ENCODE data around the gene KCNK13.
"Not testable (repeated sequence)": the region's sequence is repeated elsewhere in the genome, so short reads cannot be mapped to it uniquely, and the experiment has no call there.

Gene KCNK13

GRCh38 chr14:90023176-90023896, 38.5 kb upstream of the KCNK13 start:
- H3K9me2 ChIP-seq (replicated peaks; ENCODE audit: control insufficient read depth, low read length), result no peaks in the 10 kb centered on the region
- H3K79me2 ChIP-seq (ENCODE audit: control insufficient read depth, low read length), result no peaks in the 10 kb centered on the region
- peaks cover 72% of the 10 kb centered on the region for H3K36me3 ChIP-seq (ENCODE audit: control insufficient read depth, low read length)
- TF ChIP-seq EZH2phosphoT487 (IDR thresholded peaks at IDR 0.05; ENCODE audit: borderline replicate concordance, low read length), result no peak
- TF ChIP-seq CTCF (IDR thresholded peaks at IDR 0.05; ENCODE audit: low read depth, low read length, poor library complexity, severe bottlenecking), result no peak
- no peaks in the 10 kb centered on the region for H3F3A ChIP-seq (ENCODE audit: control insufficient read depth, insufficient read depth)
- no peaks in the 10 kb centered on the region for H3K4me1 ChIP-seq (ENCODE audit: control insufficient read depth, low read length)
- no peaks in the 10 kb centered on the region for H3K27me3 ChIP-seq (ENCODE audit: control insufficient read depth, low read length)
- H3K27ac ChIP-seq (ENCODE audit: low read depth, low read length), result no peak overlapping the region
- no peaks in the 10 kb centered on the region for H4K20me1 ChIP-seq (ENCODE audit: control insufficient read depth, insufficient read depth, low read depth, low read length)
- no peaks in the 10 kb centered on the region for H3K9me3 ChIP-seq (ENCODE audit: control insufficient read depth, insufficient read depth, low read length)
- no peak overlapping the region for H3K4me2 ChIP-seq (ENCODE audit: low read length)
- H3K4me3 ChIP-seq (ENCODE audit: low read length), result no peak overlapping the region

- no peak for TF ChIP-seq CTCF (IDR thresholded peaks at IDR 0.05; ENCODE audit: low read depth, low read length, poor library complexity, severe bottlenecking)
- TF ChIP-seq EZH2phosphoT487 (IDR thresholded peaks at IDR 0.05; ENCODE audit: borderline replicate concordance, low read length), result no peak
- Histone ChIP-seq H3F3A (ENCODE audit: control insufficient read depth, insufficient read depth) (no peaks in the 10 kb centered on the region), H3K9me2 (replicated peaks; ENCODE audit: control insufficient read depth, low read length) (no peaks in the 10 kb centered on the region), H3K27ac (ENCODE audit: low read depth, low read length) (no peak overlapping the region), H3K79me2 (ENCODE audit: control insufficient read depth, low read length) (no peaks in the 10 kb centered on the region), H3K4me1 (ENCODE audit: control insufficient read depth, low read length) (no peaks in the 10 kb centered on the region), H3K9me3 (ENCODE audit: control insufficient read depth, insufficient read depth, low read length) (no peaks in the 10 kb centered on the region), H3K36me3 (ENCODE audit: control insufficient read depth, low read length) (peaks cover 62% of the 10 kb centered on the region), H3K27me3 (ENCODE audit: control insufficient read depth, low read length) (no peaks in the 10 kb centered on the region), H3K4me2 (ENCODE audit: low read length) (no peak overlapping the region), H4K20me1 (ENCODE audit: control insufficient read depth, insufficient read depth, low read depth, low read length) (no peaks in the 10 kb centered on the region), H3K4me3 (ENCODE audit: low read length) (no peak overlapping the region)
Observed at GRCh38 chr14:90024910-90025309, 36.9 kb upstream of the KCNK13 start.

GRCh38 chr14:90026608-90027007, 35.2 kb upstream of the KCNK13 start:
- H3K4me2 ChIP-seq (ENCODE audit: low read length); H3K4me1 ChIP-seq (ENCODE audit: control insufficient read depth, low read length); H3K9me3 ChIP-seq (ENCODE audit: control insufficient read depth, insufficient read depth, low read length); H3K27me3 ChIP-seq (ENCODE audit: control insufficient read depth, low read length); H4K20me1 ChIP-seq (ENCODE audit: control insufficient read depth, insufficient read depth, low read depth, low read length); H3K4me3 ChIP-seq (ENCODE audit: low read length); H3K79me2 ChIP-seq (ENCODE audit: control insufficient read depth, low read length); H3K9me2 ChIP-seq (replicated peaks; ENCODE audit: control insufficient read depth, low read length); H3K27ac ChIP-seq (ENCODE audit: low read depth, low read length); H3F3A ChIP-seq (ENCODE audit: control insufficient read depth, insufficient read depth): not testable (repeated sequence)
- H3K36me3 ChIP-seq (ENCODE audit: control insufficient read depth, low read length), result peaks cover 62% of the 10 kb centered on the region

- Histone ChIP-seq H3K27me3 (ENCODE audit: control insufficient read depth, low read length) (no peaks in the 10 kb centered on the region), H3K9me2 (replicated peaks; ENCODE audit: control insufficient read depth, low read length) (no peaks in the 10 kb centered on the region), H3K36me3 (ENCODE audit: control insufficient read depth, low read length) (peaks cover 60% of the 10 kb centered on the region), H3K4me3 (ENCODE audit: low read length) (no peak overlapping the region), H3K27ac (ENCODE audit: low read depth, low read length) (no peak overlapping the region), H3K4me2 (ENCODE audit: low read length) (no peak overlapping the region), H3K4me1 (ENCODE audit: control insufficient read depth, low read length) (no peaks in the 10 kb centered on the region), H3K9me3 (ENCODE audit: control insufficient read depth, insufficient read depth, low read length) (no peaks in the 10 kb centered on the region), H4K20me1 (ENCODE audit: control insufficient read depth, insufficient read depth, low read depth, low read length) (no peaks in the 10 kb centered on the region), H3F3A (ENCODE audit: control insufficient read depth, insufficient read depth) (no peaks in the 10 kb centered on the region), H3K79me2 (ENCODE audit: control insufficient read depth, low read length) (no peaks in the 10 kb centered on the region)
- TF ChIP-seq CTCF (IDR thresholded peaks at IDR 0.05; ENCODE audit: low read depth, low read length, poor library complexity, severe bottlenecking), result no peak
- no peak for TF ChIP-seq EZH2phosphoT487 (IDR thresholded peaks at IDR 0.05; ENCODE audit: borderline replicate concordance, low read length)
Observed at GRCh38 chr14:90027842-90028241, 34.0 kb upstream of the KCNK13 start.
